D721Med (cell line): ENCODE results near the gene DENND4B.

Experiments
- DNase-seq: peaks from one replicate; pipeline ENCODE4 v3.0.0; 2011; ENCODE audit warnings: low spot score; ENCODE audit not compliant: insufficient read length
- FAIRE-seq: peaks from 2 replicates; lab custom pipeline; 2011; peaks lifted over from hg19 to GRCh38; lab: Jason Lieb, UNC
- CTCF ChIP-seq: IDR thresholded peaks from 2 replicates; pipeline ENCODE4 v1.5.1; 2012; ENCODE audit warnings: mild to moderate bottlenecking, control low read depth; ENCODE audit not compliant: insufficient read depth; ENCODE audit errors: missing control alignments

DENND4B gene

GRCh38 chr1:153886127-153886526 lies 60.4 kb downstream of the DENND4B start:
- TF ChIP-seq CTCF = no peak
- FAIRE-seq = peak; percentile 89
- DNase-seq = no peak

GRCh38 chr1:153883223-153883622 lies 63.3 kb downstream of the DENND4B start:
- no peak for DNase-seq
- no peak for FAIRE-seq
- no peak for TF ChIP-seq CTCF

GRCh38 chr1:153882296-153882912 lies 64.1 kb downstream of the DENND4B start:
- TF ChIP-seq CTCF = no peak
- FAIRE-seq (no peak), DNase-seq (no peak)

- no peak for FAIRE-seq
- no peak for DNase-seq
- no peak for TF ChIP-seq CTCF
Measured at GRCh38 chr1:153881751-153882150, 64.8 kb downstream of the DENND4B start.

- FAIRE-seq (no peak), DNase-seq (no peak)
- TF ChIP-seq CTCF = no peak
Measured at GRCh38 chr1:153880962-153881361, 65.6 kb downstream of the DENND4B start.

GRCh38 chr1:153880024-153880423 lies 66.5 kb downstream of the DENND4B start:
- FAIRE-seq = no peak
- DNase-seq = no peak
- no peak for TF ChIP-seq CTCF
